Midbrain (tissue), 1 donor: Measurements from ENCODE around the gene TBC1D21.

ENCODE experiments used
- DNase-seq: peaks from one replicate; lab custom pipeline; 2025; lab: John Stamatoyannopoulos, UW

Gene TBC1D21

GRCh38 chr15:73889053-73889761, 15.8 kb downstream of the TBC1D21 start:
- DNase-seq, result no peak

- no peak for DNase-seq
These were observed 16.4 kb downstream of the TBC1D21 start for GRCh38 chr15:73889762-73890124.

- DNase-seq, result no peak
These were observed 18.3 kb downstream of the TBC1D21 start for GRCh38 chr15:73891328-73892315.

GRCh38 chr15:73892446-73893226, 19.3 kb downstream of the TBC1D21 start:
- DNase-seq, result no peak

GRCh38 chr15:73894133-73894814, 20.9 kb downstream of the TBC1D21 start:
- DNase-seq, result no peak

- no peak for DNase-seq
These were observed 24.3 kb downstream of the TBC1D21 start for GRCh38 chr15:73897441-73898261.

- no peak for DNase-seq
These were observed 26.1 kb downstream of the TBC1D21 start for GRCh38 chr15:73899197-73900094.

GRCh38 chr15:73900095-73900712, 26.8 kb downstream of the TBC1D21 start:
- DNase-seq, result no peak

GRCh38 chr15:73901126-73901810, 27.9 kb downstream of the TBC1D21 start:
- DNase-seq, result no peak

GRCh38 chr15:73902121-73903020, 29.0 kb downstream of the TBC1D21 start:
- no peak for DNase-seq

- no peak for DNase-seq
These were observed 30.9 kb downstream of the TBC1D21 start for GRCh38 chr15:73904026-73904815.

- no peak for DNase-seq
These were observed 32.0 kb downstream of the TBC1D21 start for GRCh38 chr15:73905225-73905827.

- DNase-seq, result no peak
These were observed 33.1 kb downstream of the TBC1D21 start for GRCh38 chr15:73906346-73907034.

- DNase-seq, result no peak
These were observed 33.7 kb downstream of the TBC1D21 start for GRCh38 chr15:73907035-73907408.

- peak; percentile 78 for DNase-seq
These were observed 34.9 kb downstream of the TBC1D21 start for GRCh38 chr15:73908030-73908821.
